Epithelial cell of prostate (primary cell): Measurements from ENCODE around the gene DOK3.

Experiments
- DNase-seq: peaks from one replicate; pipeline ENCODE4 v3.0.0-alpha.2; 2011; ENCODE audit warnings: low read depth, low spot score
- H3K27ac ChIP-seq: fragments of 450-650 bp; 2 replicates; pipeline ENCODE4 v1.5.1; 2017; ENCODE audit warnings: mild to moderate bottlenecking

Gene DOK3

DNA sequence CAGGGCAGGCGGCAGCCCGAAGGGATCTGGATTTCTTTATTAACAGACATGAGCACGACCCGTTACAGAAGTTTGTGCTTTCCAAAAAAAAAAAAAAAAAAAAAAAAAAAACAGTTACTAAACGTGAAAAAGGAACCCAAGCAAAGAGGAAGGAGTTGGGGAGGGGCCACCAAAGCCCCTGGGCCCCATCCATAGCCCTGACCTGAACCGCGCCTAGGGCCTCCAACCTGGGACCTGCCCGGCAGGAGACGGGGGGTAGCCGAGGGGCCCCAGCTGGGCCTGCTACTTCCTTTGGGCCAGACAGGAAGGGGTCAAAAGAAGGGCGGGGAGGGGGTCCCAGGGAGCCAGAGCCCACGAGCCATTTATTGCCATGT lies 53.0 kb downstream of the DOK3 start:
- no peak overlapping the region for H3K27ac ChIP-seq
- no peak for DNase-seq

DNA sequence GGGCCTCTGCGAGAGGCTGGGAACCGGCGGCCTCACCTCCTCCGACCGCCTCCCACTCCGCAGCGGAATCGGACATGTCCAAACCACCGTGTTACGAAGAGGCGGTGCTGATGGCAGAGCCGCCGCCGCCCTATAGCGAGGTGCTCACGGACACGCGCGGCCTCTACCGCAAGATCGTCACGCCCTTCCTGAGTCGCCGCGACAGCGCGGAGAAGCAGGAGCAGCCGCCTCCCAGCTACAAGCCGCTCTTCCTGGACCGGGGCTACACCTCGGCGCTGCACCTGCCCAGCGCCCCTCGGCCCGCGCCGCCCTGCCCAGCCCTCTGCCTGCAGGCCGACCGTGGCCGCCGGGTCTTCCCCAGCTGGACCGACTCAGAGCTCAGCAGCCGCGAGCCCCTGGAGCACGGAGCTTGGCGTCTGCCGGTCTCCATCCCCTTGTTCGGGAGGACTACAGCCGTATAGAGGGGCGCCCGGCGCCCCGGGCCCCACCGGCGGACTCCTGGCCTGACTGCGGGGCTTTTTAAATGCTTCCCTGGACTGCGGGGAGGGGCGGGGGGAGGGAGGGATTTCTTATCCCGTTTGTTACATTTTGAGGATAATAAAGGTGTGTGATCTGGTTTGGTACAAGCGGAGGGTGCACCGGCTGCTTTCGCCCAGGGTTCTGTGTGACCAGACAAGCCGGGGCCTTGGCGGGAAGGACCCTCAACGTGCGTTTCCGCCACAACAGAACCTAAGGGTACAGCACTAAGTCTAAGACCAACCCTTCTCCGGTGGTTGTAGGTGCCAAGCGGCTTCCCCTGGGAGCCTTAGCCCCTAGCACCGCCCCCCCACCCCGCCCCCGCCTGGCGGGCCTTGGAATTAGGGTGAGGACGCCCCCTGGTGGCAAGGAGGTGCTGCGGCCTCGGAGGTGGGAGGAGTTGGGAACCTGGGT lies 53.7 kb downstream of the DOK3 start:
- peak overlapping the region; percentile 71 for H3K27ac ChIP-seq
- DNase-seq = no peak

DNA sequence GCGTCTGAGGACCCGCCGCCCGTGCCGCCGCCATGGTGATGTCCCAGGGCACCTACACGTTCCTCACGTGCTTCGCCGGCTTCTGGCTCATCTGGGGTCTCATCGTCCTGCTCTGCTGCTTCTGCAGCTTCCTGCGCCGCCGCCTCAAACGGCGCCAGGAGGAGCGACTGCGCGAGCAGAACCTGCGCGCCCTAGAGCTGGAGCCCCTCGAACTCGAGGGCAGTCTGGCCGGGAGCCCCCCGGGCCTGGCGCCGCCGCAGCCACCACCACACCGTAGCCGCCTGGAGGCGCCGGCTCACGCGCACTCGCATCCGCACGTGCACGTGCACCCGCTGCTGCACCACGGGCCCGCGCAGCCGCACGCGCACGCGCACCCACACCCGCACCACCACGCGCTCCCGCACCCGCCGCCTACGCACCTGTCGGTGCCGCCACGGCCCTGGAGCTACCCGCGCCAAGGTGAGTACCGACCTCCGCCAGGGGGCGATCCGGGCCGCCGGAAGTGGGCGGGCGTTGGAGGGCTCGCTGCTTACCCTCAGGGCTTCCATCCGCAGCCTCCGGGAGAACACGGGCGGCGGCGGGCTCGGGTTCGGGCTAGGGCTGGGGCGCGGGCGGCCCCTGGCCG lies 54.5 kb downstream of the DOK3 start:
- peak overlapping the region; percentile 71 for H3K27ac ChIP-seq
- DNase-seq = no peak

DNA sequence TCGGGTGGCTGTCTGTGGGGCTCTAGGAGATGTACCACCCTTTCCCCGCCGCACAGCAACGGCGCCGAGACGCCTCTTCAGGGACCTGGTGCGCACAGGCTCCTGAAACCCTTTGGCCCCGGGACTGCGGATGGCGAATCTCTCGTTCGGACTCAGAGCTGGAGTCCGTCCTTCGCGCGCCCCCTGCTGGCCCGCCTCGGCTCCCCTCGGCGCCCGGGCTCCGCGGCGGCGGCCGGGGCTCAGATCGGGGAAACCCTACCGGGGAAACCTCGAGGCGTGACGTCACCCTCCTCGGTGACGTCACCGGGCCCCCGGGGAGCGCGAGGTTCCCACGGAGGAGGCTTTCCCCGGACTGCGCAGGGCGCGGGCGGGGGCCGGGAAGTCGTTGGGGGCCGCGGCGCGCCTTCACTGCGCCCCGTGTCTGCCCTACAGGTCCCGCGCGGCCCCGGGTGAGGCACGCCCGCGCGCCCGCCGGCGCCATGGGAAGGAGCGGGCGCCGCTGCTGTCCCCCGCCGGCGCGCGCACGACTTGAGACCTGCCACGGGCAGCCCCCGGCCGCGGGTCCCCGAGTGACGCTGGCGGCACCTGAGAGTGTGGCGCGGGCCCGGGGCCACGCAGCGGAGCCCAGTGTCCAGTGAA lies 55.1 kb downstream of the DOK3 start:
- DNase-seq = no peak
- H3K27ac ChIP-seq = peak overlapping the region; percentile 71

DNA sequence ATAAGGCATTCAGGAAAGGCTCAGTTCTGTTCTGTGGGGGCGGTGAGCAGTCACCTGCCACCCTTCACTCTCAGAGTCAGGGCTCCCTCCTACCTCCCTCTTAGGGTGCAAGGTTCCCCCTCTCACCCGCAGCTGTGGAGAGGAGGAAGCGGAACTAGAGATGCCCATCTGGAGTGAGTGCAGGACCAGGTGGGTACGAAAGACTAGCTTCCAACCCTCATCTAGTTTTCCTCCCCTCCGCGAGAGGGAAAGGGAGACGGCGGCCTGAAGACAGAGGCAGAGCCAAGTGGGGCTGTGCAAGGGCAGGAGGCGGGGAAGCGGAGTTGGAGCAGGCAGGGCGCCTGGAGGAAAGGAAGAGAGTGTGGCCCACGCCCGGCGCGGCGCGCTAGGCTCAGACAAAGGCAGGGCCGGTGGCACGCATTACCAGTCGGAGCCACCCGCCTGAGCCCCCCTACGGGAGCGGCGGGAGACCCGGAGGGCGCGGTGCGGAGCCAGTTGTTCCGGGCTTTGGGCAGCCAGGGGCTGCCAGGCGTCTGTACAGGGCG lies 55.7 kb downstream of the DOK3 start:
- DNase-seq = no peak
- H3K27ac ChIP-seq = no peak overlapping the region

DNA sequence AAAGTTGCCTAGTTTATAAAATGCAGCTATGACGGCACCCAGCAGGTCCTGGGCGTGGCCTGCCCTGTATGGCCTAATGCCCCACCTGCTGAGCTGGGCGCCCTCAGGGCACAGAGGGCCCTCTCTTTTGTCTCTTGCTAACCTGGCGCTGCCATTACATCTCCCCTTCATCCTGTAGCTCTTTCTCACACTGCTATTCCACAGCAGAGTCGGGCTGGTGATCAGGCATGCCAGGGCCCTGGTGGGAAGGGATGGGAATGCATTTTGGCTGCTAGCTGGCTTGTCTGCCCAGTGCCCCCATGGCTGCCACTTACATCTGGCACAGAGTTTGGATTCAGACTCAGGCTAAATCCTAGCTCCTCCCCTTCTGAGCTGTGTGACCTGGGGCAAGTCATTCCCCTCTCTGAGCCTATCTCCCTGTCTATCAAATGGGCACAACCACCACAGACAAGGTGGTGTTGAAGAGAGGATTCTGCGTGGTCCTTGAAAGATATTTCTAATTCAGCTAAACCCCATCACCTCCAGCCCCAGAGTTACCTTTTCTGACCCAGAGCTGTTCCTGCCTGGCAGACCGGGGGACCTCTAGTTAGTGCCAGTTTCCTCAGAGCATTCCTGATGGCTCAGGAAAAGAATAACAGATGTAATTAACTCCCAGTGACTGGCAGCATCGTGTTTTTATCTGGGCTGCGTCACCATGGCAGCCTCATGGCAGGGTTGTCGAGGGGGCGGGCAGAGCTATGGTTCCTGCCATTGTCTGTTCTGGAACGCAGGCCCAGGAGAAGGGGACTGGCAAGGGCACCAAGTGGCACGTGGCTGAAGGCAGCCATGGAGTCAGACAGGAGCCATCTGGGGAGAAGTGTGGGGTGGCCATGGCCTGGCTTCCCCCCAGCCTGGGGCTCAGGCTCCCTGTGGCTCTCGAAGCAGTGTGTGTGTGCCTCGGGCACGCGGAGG lies 56.7 kb downstream of the DOK3 start:
- H3K27ac ChIP-seq = no peak overlapping the region
- DNase-seq = no peak
